Progenitor cell of endocrine pancreas (in vitro differentiated cells): ENCODE results near the gene POLR3GL. TPM values are rescaled to one million over a fixed set of nuclear protein-coding genes. Genes with fewer than 3 reads are reported as not detected.
A peak's percentile ranks its signal among the peaks of the same experiment; 100 is the strongest.

ENCODE experiments used
- DNase-seq: peaks from one replicate; pipeline ENCODE4 v3.0.0; 2021; ENCODE audit warnings: low spot score; ENCODE audit not compliant: unreplicated experiment
- H3K27ac Mint-ChIP-seq: 2 replicates; pipeline ENCODE4 v1.8.0; 2021; ENCODE audit warnings: mild to moderate bottlenecking, moderate library complexity, mixed read lengths
- H3K27me3 Mint-ChIP-seq: 2 replicates; pipeline ENCODE4 v1.8.0; 2021; ENCODE audit warnings: mixed read lengths
- H3K36me3 Mint-ChIP-seq: 2 replicates; pipeline ENCODE4 v1.8.0; 2022; ENCODE audit warnings: mixed read lengths; ENCODE audit not compliant: insufficient read depth
- H3K4me1 Mint-ChIP-seq: 2 replicates; pipeline ENCODE4 v1.8.0; 2021; ENCODE audit warnings: low read depth, mixed read lengths
- H3K4me3 Mint-ChIP-seq: 2 replicates; pipeline ENCODE4 v1.8.0; 2021; ENCODE audit warnings: low read depth, mild to moderate bottlenecking, moderate library complexity, mixed read lengths
- H3K9me3 Mint-ChIP-seq: 2 replicates; pipeline ENCODE4 v1.8.0; 2021; ENCODE audit warnings: low read depth, mixed read lengths
- total RNA-seq: library from RNA; stranded (reverse); gene quantifications from 2 replicates; pipeline ENCODE4 v1.2.1, GENCODE V29; 2021
- TF ChIP-seq, protein P1 (sequence below): fragments of 200-600 bp; sonication (generic); IDR thresholded peaks from one replicate; pipeline ENCODE4 v1.5.0; 2021; ENCODE audit warnings: antibody characterized with exemption, mild to moderate bottlenecking; ENCODE audit not compliant: unreplicated experiment

The POLR3GL gene
- total RNA-seq, 1 donor from 2014 or later = 13.7 TPM

DNA sequence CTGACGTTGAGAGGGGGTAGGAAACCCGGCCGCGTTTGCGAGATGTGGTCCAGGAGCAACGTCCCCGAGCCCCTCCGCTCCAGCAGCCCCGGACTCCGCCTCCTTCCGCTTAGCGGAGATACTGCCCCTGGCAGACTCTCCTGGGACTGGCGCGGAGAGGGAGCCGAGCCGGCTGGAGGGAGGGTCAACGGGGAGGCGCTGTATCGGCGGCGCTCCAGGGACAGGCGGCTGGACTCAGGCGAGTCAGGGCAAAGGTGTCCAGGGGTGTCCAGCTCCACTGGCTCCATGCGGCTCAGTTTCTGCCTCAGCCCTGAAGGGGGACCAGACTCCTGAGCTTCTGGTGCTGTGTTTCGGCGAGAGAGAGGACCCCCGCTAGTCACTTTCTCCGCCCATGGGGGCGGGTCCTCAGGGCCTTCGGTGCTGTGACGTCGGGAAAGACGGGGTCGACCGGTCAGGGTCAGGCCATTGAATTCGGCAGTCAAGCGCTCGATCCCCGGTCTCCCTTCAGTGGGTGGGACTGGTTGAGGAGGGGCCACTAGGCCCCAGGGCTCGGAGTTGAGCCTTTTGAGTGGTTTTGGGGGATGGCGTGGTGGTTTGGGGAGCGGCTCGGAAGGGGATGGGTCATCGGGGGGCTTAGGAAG is 3.9 kb upstream of the POLR3GL start:
- no peak overlapping the region for H3K27ac Mint-ChIP-seq
- H3K4me3 Mint-ChIP-seq = peak overlapping the region; percentile 83
- peak; percentile 57 for DNase-seq
- peaks cover 76% of the 10 kb centered on the region for H3K27me3 Mint-ChIP-seq
- no peaks in the 10 kb centered on the region for H3K36me3 Mint-ChIP-seq
- peaks cover 31% of the 10 kb centered on the region for H3K4me1 Mint-ChIP-seq
- TF ChIP-seq, protein P1, sequence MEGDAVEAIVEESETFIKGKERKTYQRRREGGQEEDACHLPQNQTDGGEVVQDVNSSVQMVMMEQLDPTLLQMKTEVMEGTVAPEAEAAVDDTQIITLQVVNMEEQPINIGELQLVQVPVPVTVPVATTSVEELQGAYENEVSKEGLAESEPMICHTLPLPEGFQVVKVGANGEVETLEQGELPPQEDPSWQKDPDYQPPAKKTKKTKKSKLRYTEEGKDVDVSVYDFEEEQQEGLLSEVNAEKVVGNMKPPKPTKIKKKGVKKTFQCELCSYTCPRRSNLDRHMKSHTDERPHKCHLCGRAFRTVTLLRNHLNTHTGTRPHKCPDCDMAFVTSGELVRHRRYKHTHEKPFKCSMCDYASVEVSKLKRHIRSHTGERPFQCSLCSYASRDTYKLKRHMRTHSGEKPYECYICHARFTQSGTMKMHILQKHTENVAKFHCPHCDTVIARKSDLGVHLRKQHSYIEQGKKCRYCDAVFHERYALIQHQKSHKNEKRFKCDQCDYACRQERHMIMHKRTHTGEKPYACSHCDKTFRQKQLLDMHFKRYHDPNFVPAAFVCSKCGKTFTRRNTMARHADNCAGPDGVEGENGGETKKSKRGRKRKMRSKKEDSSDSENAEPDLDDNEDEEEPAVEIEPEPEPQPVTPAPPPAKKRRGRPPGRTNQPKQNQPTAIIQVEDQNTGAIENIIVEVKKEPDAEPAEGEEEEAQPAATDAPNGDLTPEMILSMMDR = peak; percentile 18
- H3K9me3 Mint-ChIP-seq = no peaks in the 10 kb centered on the region

DNA sequence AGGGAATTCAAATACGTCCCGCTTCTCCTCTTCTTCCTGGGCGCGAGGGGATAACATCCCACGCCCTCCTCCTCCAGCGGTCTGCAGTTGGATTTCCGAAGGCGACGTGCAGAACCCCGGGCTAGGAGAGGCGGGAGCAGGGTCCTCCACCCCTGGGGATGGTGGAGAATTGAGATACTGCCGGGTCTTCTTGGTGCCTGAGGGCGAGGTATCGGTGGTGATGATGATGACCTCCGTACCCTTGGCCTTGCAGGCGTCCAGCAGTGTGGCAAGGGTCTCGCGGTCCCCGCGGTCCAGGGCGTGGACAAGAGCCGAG is 3.4 kb upstream of the POLR3GL start:
- peaks cover 72% of the 10 kb centered on the region for H3K27me3 Mint-ChIP-seq
- H3K4me1 Mint-ChIP-seq = peaks cover 29% of the 10 kb centered on the region
- no peak overlapping the region for H3K27ac Mint-ChIP-seq
- TF ChIP-seq, protein P1 = no peak
- peak overlapping the region; percentile 83 for H3K4me3 Mint-ChIP-seq
- DNase-seq = no peak
- H3K9me3 Mint-ChIP-seq = no peaks in the 10 kb centered on the region
- no peaks in the 10 kb centered on the region for H3K36me3 Mint-ChIP-seq

DNA sequence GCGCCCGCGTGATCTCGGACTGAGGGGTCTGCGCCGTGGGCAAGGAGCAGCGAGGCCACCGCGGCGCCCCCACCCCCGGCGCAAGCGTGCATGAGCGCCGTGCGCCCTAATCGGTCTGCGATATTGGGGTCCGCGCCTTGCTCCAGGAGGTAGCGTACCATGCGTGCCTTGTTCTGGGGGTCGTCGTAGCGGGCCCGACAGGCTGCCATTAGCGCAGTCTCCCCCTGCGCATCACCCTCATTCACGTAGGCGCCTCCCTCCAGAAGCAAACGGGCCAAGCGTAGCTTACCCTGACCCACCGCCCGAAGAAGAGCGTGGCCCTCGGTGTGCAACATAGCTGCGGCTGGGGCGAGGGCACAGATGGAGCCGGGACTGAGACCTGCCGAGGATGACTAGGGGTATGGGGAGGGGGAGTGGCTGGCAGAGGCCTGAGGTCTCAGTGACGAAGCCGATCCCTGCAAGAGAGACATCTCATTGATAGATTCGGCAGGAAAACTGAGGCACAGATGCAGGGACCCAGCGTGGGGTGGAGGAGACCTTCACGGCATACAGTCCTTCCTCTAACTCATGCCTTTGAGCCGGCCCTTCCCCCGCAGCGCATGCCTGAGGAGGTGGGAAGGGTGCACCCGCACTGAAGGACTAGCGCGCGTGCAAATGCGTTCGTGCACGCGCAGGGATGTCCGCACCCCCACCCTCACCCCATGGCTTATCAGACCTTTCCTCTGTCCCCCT is 2.9 kb upstream of the POLR3GL start:
- DNase-seq = no peak
- H3K27me3 Mint-ChIP-seq = peaks cover 68% of the 10 kb centered on the region
- TF ChIP-seq, protein P1 = no peak

DNA sequence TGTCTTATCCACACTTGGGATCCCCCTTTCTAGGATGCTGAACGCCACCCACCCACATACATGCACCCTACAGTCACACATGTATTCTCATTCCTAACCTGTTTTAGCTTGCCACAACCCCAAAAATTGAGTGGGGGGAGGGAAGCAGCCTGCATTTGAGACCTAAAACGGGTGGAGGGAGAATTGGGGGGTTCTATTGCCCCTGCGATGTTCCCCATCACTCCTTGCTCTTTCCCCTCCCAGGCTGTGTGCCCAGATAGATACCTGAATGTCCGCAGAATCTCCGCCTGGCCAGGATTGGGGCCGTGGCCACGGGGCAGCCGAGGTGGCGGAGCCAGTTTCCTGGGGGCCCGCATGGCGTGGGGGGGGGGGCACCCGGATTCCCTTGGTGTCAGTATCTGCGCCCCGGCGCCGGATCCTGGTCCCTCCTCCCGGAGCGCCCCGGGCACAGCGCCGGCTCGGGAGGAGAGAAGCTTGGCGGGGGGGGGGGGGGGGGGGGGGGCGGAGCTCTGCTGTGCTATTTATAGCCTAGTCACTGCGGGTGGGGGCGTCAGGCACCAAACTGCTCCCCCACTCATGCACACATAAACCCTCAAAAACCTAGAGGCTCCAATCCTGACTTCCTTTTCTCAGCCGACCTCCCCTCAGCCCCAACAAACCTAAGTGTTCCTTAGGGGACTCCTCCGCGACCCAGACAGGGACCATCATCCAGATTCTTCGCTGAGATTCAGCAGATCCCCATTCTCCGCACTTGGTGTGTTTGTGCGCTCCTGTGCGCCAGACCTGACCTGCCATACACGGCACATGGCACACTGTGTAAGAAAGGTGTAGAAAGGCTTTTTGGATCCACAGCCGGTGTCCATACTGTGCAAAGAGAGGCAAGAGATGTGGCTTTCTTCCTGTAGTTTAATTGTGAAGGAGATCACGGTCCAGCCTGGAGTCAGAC is 2.1 kb upstream of the POLR3GL start:
- DNase-seq = no peak
- Mint-ChIP-seq H3K9me3 (no peaks in the 10 kb centered on the region), H3K36me3 (no peaks in the 10 kb centered on the region), H3K27me3 (peaks cover 59% of the 10 kb centered on the region), H3K27ac (no peak overlapping the region), H3K4me3 (peak overlapping the region; percentile 83), H3K4me1 (peaks cover 25% of the 10 kb centered on the region)
- TF ChIP-seq, protein P1 = no peak

More for the DNA sequence above, 2.9 kb upstream of the POLR3GL start:
- H3K27ac Mint-ChIP-seq = peak overlapping the region; percentile 12
- no peaks in the 10 kb centered on the region for H3K9me3 Mint-ChIP-seq
- peaks cover 29% of the 10 kb centered on the region for H3K4me1 Mint-ChIP-seq
- H3K4me3 Mint-ChIP-seq = peak overlapping the region; percentile 83
- no peaks in the 10 kb centered on the region for H3K36me3 Mint-ChIP-seq
